Cardiac muscle cell (in vitro differentiated cells and primary cell): ENCODE data around the gene ZNF174. TPM values are rescaled to one million over a fixed set of nuclear protein-coding genes. Genes with fewer than 3 reads are reported as not detected.
A peak's percentile ranks its signal among the peaks of the same experiment; 100 is the strongest.

ENCODE experiments used
- DNase-seq, 2 donors: peaks; one replicate each; pipeline versions ENCODE4 v3.0.0 to v3.0.0-alpha.2; 2010 to 2017; ENCODE audit warnings: low read depth in 1 of 2, low spot score in 1 of 2
- H3K27ac ChIP-seq: fragments of 200-600 bp; sonication (generic); 2 replicates; pipeline ENCODE4 v1.5.1; 2016
- H3K27me3 ChIP-seq: fragments of 200-600 bp; sonication (generic); 2 replicates; pipeline ENCODE4 v1.6.0; 2016; ENCODE audit warnings: control low read depth
- H3K36me3 ChIP-seq: fragments of 200-600 bp; sonication (generic); 2 replicates; pipeline ENCODE4 v1.5.1; 2016; ENCODE audit warnings: control low read depth
- H3K4me1 ChIP-seq: fragments of 200-600 bp; sonication (generic); 2 replicates; pipeline ENCODE4 v1.8.1; 2017; ENCODE audit warnings: low read depth, mild to moderate bottlenecking, mixed run types
- H3K4me3 ChIP-seq: fragments of 200-600 bp; sonication (generic); 2 replicates; pipeline ENCODE4 v1.5.1; 2016; ENCODE audit warnings: mild to moderate bottlenecking
- H3K9me3 ChIP-seq: fragments of 200-600 bp; sonication (generic); 2 replicates; pipeline ENCODE4 v1.5.1; 2017; ENCODE audit warnings: low read depth, mild to moderate bottlenecking, control low read depth
- CTCF ChIP-seq: IDR thresholded peaks from 2 replicates; pipeline ENCODE4 v1.5.1; 2012; ENCODE audit warnings: low read depth, mild to moderate bottlenecking, low read length
- polyA plus RNA-seq: library from polyadenylated mRNA; unstranded; fragments of >200 nt; fragmentation: Nextera tagmentation; extraction: Ambion mirVana; gene quantifications from 2 replicates; pipeline ENCODE4 v1.2.1, GENCODE V29; 2016
- total RNA-seq: library from RNA; depleted of rRNA; stranded (reverse); fragments of >200 nt; gene quantifications from 2 replicates; pipeline ENCODE4 v1.2.3, GENCODE V29; 2016

ZNF174 gene
- total and polyA plus RNA-seq, 2 experiments from 2014 or later = 33.1 to 33.5 TPM

GRCh38 chr16:3413730-3414379 is 12.8 kb downstream of the ZNF174 start:
- no peak for TF ChIP-seq CTCF

GRCh38 chr16:3431779-3432219 is 30.8 kb downstream of the ZNF174 start:
- Histone ChIP-seq H3K4me1 (no peaks in the 10 kb centered on the region), H3K27me3 (no peaks in the 10 kb centered on the region), H3K27ac (no peak overlapping the region), H3K9me3 (no peaks in the 10 kb centered on the region), H3K4me3 (no peak overlapping the region), H3K36me3 (no peaks in the 10 kb centered on the region)
- DNase-seq = peak in 1 of 2 donors; percentile 56
- no peak for TF ChIP-seq CTCF

More at GRCh38 chr16:3413730-3414379, 12.8 kb downstream of the ZNF174 start:
- Histone ChIP-seq H3K4me3 (no peak overlapping the region), H3K27me3 (no peaks in the 10 kb centered on the region), H3K36me3 (peaks cover under 1% of the 10 kb centered on the region), H3K27ac (no peak overlapping the region), H3K4me1 (no peaks in the 10 kb centered on the region), H3K9me3 (peaks cover 4% of the 10 kb centered on the region)
- DNase-seq = peak in 1 of 2 donors; percentile 9

- Histone ChIP-seq H3K4me3 (no peak overlapping the region), H3K27ac (no peak overlapping the region), H3K27me3 (no peaks in the 10 kb centered on the region), H3K36me3 (peaks cover 3% of the 10 kb centered on the region), H3K9me3 (no peaks in the 10 kb centered on the region), H3K4me1 (no peaks in the 10 kb centered on the region)
- TF ChIP-seq CTCF = no peak
- DNase-seq = no peak
Observed at GRCh38 chr16:3434373-3434772, 33.4 kb downstream of the ZNF174 start.

- Histone ChIP-seq H3K4me1 (peaks cover 4% of the 10 kb centered on the region), H3K36me3 (peaks cover 10% of the 10 kb centered on the region), H3K9me3 (no peaks in the 10 kb centered on the region), H3K4me3 (no peak overlapping the region), H3K27me3 (no peaks in the 10 kb centered on the region), H3K27ac (no peak overlapping the region)
- TF ChIP-seq CTCF = no peak
- DNase-seq = no peak
Observed at GRCh38 chr16:3439637-3440036, 38.6 kb downstream of the ZNF174 start.

GRCh38 chr16:3443108-3444031 is 42.4 kb downstream of the ZNF174 start, which contains the start of the genes NAA60 and ZNF597:
NAA60 (plus strand) TSS chr16:3443680; CDS start chr16:3476228, 32,548 bp downstream.
ZNF597 (minus strand) TSS chr16:3443504; CDS start chr16:3443153, 351 bp downstream.
- Histone ChIP-seq H3K9me3 (no peaks in the 10 kb centered on the region), H3K27me3 (no peaks in the 10 kb centered on the region), H3K4me3 (peak within 1 kb of the TSS; percentile 93), H3K36me3 (peaks cover 7% of the 10 kb centered on the region), H3K27ac (peak within 1 kb of the TSS; percentile 96), H3K4me1 (peaks cover 7% of the 10 kb centered on the region)
- peak; percentile 93 to 97 for DNase-seq
- no peak for TF ChIP-seq CTCF
